Caco-2 (cell line): ENCODE data around the gene HYKK. TPM values are rescaled to one million over a fixed set of nuclear protein-coding genes. Genes with fewer than 3 reads are reported as not detected.
"Not testable (repeated sequence)": the region's sequence is repeated elsewhere in the genome, so short reads cannot be mapped to it uniquely, and the experiment has no call there.

ENCODE experiments used
- BruUV-seq: library from RNA; stranded (reverse); fragments of 400-500 nt; replicated peaks from 2 replicates; lab custom pipeline; 2021; lab: Mats Ljungman, UMichigan
- CTCF ChIA-PET: fragments of 300-600 bp; sonication (Branson Sonifier 250); formaldehyde crosslinking; loops from one replicate; lab custom pipeline; 2022; ENCODE audit warnings: antibody characterized with exemption; lab: Charles Lee
- POLR2A ChIA-PET: fragments of 300-600 bp; sonication (Branson Sonifier 250); formaldehyde crosslinking; loops from one replicate; lab custom pipeline; 2022; ENCODE audit warnings: antibody characterized with exemption; lab: Charles Lee
- DNase-seq, 2 experiments: peaks; one replicate each; pipeline versions ENCODE4 v3.0.0 to v3.0.0-alpha.2; 2020 to 2022
- H3K27me3 ChIP-seq: replicated peaks from 2 replicates; pipeline ENCODE4 v1.6.0; 2011; ENCODE audit warnings: low read length; ENCODE audit not compliant: control insufficient read depth, insufficient read depth
- H3K36me3 ChIP-seq: 2 replicates; pipeline ENCODE4 v1.5.1; 2011; ENCODE audit warnings: low read length; ENCODE audit not compliant: control insufficient read depth, insufficient read depth
- H3K4me1 ChIP-seq: fragments of 250-450 bp; sonication (Bioruptor Pico); 2 replicates; pipeline ENCODE4 v1.5.1; 2020; ENCODE audit warnings: mild to moderate bottlenecking
- H3K4me3 ChIP-seq: 2 replicates; pipeline ENCODE4 v1.5.1; 2011; ENCODE audit warnings: low read depth, mild to moderate bottlenecking, control low read depth, low read length
- H3K9me3 ChIP-seq: fragments of 250-450 bp; sonication (Bioruptor Pico); 2 replicates; pipeline ENCODE4 v1.5.1; 2020; ENCODE audit warnings: mild to moderate bottlenecking, moderate library complexity
- H3K27ac Mint-ChIP-seq: one replicate; pipeline ENCODE4 v1.8.0; 2022; ENCODE audit warnings: mixed read lengths; ENCODE audit not compliant: unreplicated experiment
- H3K27me3 Mint-ChIP-seq: one replicate; pipeline ENCODE4 v1.8.0; 2022; ENCODE audit warnings: mixed read lengths; ENCODE audit not compliant: insufficient read depth, unreplicated experiment
- H3K36me3 Mint-ChIP-seq: one replicate; pipeline ENCODE4 v1.8.0; 2022; ENCODE audit warnings: mild to moderate bottlenecking, mixed read lengths; ENCODE audit not compliant: insufficient read depth, unreplicated experiment
- H3K4me1 Mint-ChIP-seq: one replicate; pipeline ENCODE4 v1.8.0; 2022; ENCODE audit warnings: low read depth, mixed read lengths; ENCODE audit not compliant: unreplicated experiment
- H3K4me3 Mint-ChIP-seq: one replicate; pipeline ENCODE4 v1.8.0; 2022; ENCODE audit warnings: mild to moderate bottlenecking, moderate library complexity, mixed read lengths; ENCODE audit not compliant: unreplicated experiment
- H3K9me3 Mint-ChIP-seq: one replicate; pipeline ENCODE4 v1.8.0; 2022; ENCODE audit warnings: mixed read lengths; ENCODE audit not compliant: unreplicated experiment
- intact Hi-C: fragments of 100-400 bp; cut with micrococcal nuclease; formaldehyde crosslinking; loops from one replicate; pipeline ENCODE4 v1.10.0; 2022; ENCODE audit not compliant: unreplicated experiment
- total RNA-seq: library from RNA; stranded (reverse); gene quantifications from 2 replicates; pipeline ENCODE4 v1.2.3, GENCODE V29; 2022
- TF ChIP-seq, protein P1 (sequence below), 2 experiments: fragments of 200-600 bp in 1 of 2; IDR thresholded peaks; 1 replicate in 1 of 2; 2 replicates in 1 of 2; pipeline versions ENCODE4 v1.5.1 to v1.8.0; 2011 to 2022; ENCODE audit warnings: antibody characterized with exemption in 1 of 2, control low read depth in 1 of 2, inconsistent platforms in 1 of 2, low read depth in 1 of 2, low read length in 1 of 2, mild to moderate bottlenecking in 1 of 2, moderate library complexity in 1 of 2; ENCODE audit not compliant: insufficient read depth in 1 of 2, severe bottlenecking in 1 of 2, unreplicated experiment in 1 of 2

The HYKK gene
- total RNA-seq, 1 experiment from 2014 or later, result 6.5 TPM

DNA sequence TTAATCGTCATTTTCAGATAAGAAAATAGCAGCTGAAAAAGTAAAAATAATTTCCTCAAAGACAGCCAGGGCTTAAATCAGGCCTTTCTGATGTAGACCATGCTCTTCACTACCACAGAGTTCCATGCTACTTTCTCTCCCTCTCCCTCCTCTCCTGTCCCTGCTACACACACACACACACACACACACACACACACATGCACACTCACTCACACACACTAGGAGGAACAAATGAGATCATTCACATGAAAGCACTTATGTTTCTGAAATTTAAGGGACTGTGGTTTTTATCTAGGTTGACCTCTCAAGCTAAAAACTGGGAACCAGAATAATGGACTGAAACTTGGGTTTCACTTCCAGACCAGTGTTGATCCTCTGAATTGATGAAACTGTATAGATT lies 28.8 kb downstream of the HYKK start:
- Mint-ChIP-seq H3K27me3 (no peaks in the 10 kb centered on the region), H3K36me3 (peaks cover 13% of the 10 kb centered on the region), H3K9me3 (no peaks in the 10 kb centered on the region), H3K4me1 (peaks cover 7% of the 10 kb centered on the region), H3K4me3 (no peak overlapping the region), H3K27ac (no peak overlapping the region)
- Histone ChIP-seq H3K4me1 (no peaks in the 10 kb centered on the region), H3K9me3 (no peaks in the 10 kb centered on the region), H3K36me3 (no peaks in the 10 kb centered on the region), H3K27me3 (no peaks in the 10 kb centered on the region), H3K4me3 (no peak overlapping the region)
- DNase-seq, result no peak
- TF ChIP-seq, protein P1, sequence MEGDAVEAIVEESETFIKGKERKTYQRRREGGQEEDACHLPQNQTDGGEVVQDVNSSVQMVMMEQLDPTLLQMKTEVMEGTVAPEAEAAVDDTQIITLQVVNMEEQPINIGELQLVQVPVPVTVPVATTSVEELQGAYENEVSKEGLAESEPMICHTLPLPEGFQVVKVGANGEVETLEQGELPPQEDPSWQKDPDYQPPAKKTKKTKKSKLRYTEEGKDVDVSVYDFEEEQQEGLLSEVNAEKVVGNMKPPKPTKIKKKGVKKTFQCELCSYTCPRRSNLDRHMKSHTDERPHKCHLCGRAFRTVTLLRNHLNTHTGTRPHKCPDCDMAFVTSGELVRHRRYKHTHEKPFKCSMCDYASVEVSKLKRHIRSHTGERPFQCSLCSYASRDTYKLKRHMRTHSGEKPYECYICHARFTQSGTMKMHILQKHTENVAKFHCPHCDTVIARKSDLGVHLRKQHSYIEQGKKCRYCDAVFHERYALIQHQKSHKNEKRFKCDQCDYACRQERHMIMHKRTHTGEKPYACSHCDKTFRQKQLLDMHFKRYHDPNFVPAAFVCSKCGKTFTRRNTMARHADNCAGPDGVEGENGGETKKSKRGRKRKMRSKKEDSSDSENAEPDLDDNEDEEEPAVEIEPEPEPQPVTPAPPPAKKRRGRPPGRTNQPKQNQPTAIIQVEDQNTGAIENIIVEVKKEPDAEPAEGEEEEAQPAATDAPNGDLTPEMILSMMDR (IDR thresholded peaks at IDR 0.05; ENCODE audit: insufficient read depth in 1 of 2, low read depth in 1 of 2, low read length in 1 of 2, severe bottlenecking in 1 of 2, unreplicated experiment in 1 of 2), result no peak
- no TSS peak for BruUV-seq
- intact Hi-C loops, result no loop called here
- ChIA-PET POLR2A (no interaction called here), CTCF (no interaction called here)

DNA sequence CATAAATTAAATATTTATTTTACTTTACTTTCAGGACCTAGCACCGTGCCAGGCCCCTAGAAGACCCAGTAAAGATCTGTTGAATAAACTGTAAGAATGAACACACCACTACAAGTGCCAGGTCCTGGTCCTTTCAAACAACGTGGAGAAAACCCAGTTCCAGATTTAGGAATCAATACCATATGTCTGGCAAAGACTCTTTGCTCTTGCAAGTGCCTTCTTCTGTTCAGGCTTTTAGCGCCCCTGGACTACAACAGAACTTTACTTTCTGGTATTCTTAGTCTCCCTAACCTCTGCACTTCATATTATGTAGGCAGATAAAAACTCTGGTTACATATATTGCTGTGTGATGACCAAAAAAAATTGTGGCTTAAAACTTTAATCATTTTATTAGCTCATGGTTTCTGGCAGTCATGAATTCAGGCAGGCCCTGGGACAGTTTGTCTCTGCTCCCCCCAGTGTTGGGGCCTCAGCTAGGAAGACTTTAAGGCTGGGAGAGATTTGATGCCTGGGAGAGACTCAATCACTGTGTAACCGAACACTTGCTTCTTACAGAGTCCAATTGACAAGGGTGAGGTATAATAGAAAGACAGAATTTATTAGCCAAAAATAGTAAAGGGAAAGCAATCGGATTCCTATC lies 30.0 kb downstream of the HYKK start:
- no peak for DNase-seq
- Histone ChIP-seq H3K9me3 (no peaks in the 10 kb centered on the region), H3K36me3 (no peaks in the 10 kb centered on the region; the same call in 1 of the 2 replicates), H3K27me3 (no peaks in the 10 kb centered on the region), H3K4me1 (no peaks in the 10 kb centered on the region), H3K4me3 (no peak overlapping the region)
- BruUV-seq, result no TSS peak
- no peaks in the 10 kb centered on the region for H3K9me3 Mint-ChIP-seq
- intact Hi-C loops, result no loop called here
- ChIA-PET CTCF (no interaction called here), POLR2A (no interaction called here)
- H3K27ac Mint-ChIP-seq, result no peak overlapping the region
- H3K27me3 Mint-ChIP-seq, result no peaks in the 10 kb centered on the region
- H3K4me1 Mint-ChIP-seq, result peaks cover 14% of the 10 kb centered on the region
- TF ChIP-seq, protein P1 (IDR thresholded peaks at IDR 0.05; ENCODE audit: insufficient read depth in 1 of 2, low read depth in 1 of 2, low read length in 1 of 2, severe bottlenecking in 1 of 2, unreplicated experiment in 1 of 2), result no peak
- H3K4me3 Mint-ChIP-seq, result no peak overlapping the region
- peaks cover 16% of the 10 kb centered on the region for H3K36me3 Mint-ChIP-seq

DNA sequence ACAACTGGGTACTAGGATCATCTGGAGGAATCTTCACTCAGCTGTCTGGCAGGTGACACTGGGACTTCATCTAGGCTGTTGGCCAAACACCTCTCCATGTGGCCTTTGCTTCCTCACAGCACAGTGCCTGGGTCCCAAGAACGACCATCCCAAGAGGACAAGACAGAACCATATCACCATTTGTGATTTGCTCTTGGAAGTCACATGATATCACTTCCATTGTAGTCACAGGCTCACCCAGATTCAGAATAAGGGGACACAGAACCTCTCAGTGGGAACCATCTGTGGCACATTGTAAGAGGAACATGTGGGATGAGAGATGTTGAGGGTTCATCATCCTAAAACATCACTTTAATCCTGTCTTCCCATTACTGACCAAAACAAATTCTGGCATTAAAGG lies 31.0 kb downstream of the HYKK start:
- CTCF ChIA-PET, result no interaction called here
- peaks cover 21% of the 10 kb centered on the region for H3K36me3 Mint-ChIP-seq
- H3K27me3 Mint-ChIP-seq, result no peaks in the 10 kb centered on the region
- H3K4me3 Mint-ChIP-seq, result no peak overlapping the region
- TF ChIP-seq, protein P1 (IDR thresholded peaks at IDR 0.05; ENCODE audit: insufficient read depth in 1 of 2, low read depth in 1 of 2, low read length in 1 of 2, severe bottlenecking in 1 of 2, unreplicated experiment in 1 of 2), result no peak
- no peaks in the 10 kb centered on the region for H3K9me3 Mint-ChIP-seq
- no peak overlapping the region for H3K27ac Mint-ChIP-seq
- POLR2A ChIA-PET, result no interaction called here
- Histone ChIP-seq H3K9me3 (no peaks in the 10 kb centered on the region), H3K4me1 (no peaks in the 10 kb centered on the region), H3K4me3 (no peak overlapping the region), H3K36me3 (peaks cover 3% of the 10 kb centered on the region; the same call in 1 of the 2 replicates), H3K27me3 (no peaks in the 10 kb centered on the region)
- DNase-seq, result no peak
- intact Hi-C loops, result no loop called here
- peaks cover 14% of the 10 kb centered on the region for H3K4me1 Mint-ChIP-seq
- no TSS peak for BruUV-seq

DNA sequence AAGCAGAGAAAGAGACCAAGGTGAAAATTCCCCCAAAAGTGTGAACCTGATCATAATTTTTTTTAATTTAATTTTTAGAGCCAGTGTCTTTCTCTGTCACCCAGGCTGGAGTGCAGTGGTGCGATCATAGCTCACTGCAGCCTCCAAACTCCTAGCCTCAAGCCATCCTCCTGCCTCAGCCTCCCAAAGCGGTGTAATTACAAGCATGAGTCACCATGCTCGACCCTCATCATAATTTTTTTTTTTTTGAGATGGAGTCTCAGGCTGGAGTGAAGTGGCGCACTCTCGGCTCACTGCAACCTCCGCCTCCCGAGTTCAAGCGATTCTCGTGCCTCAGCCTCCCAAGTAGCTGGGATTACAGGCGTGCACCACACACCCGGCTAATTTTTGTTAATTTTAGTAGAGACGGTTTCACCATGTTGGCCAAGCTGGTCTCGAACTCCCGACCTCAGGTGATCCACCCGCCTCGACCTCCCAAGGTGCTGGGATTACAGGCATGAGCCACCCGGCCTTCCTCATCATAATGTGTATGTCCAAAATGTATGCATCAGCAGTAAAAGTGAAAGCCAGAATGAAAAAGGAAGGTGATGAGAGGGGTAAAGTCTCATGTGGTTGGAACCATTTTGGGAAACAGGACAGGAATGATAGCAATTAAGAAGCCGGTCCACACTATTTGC lies 32.2 kb downstream of the HYKK start:
- CTCF ChIA-PET, result interaction anchor here (0.7 to 1.4 kb wide), 2 partner anchors 9 to 32 kb away, joined by 4 read pairs; partner anchors contain the start of gene HYKK

More for the DNA sequence above, 32.2 kb downstream of the HYKK start:
- DNase-seq, H3K9me3 Mint-ChIP-seq, H3K9me3 ChIP-seq, H3K27me3 ChIP-seq, H3K36me3 ChIP-seq, H3K27me3 Mint-ChIP-seq, H3K4me1 ChIP-seq: not testable (repeated sequence)
- intact Hi-C loops, result loop anchor here (1.0 kb wide), 1 partner anchor 32 kb away; the partner anchor contains the start of gene HYKK
- H3K4me3 ChIP-seq, result peak overlapping the region; percentile 75
- Mint-ChIP-seq H3K4me1 (peaks cover 14% of the 10 kb centered on the region), H3K4me3 (peak overlapping the region; percentile 91), H3K36me3 (peaks cover 21% of the 10 kb centered on the region), H3K27ac (peak overlapping the region; percentile 96)
- POLR2A ChIA-PET, result interaction anchor here (0.6 to 1.2 kb wide), 6 partner anchors 13 to 295 kb away, joined by 3 to 12 read pairs (median 3); partner anchors contain the start of genes CHRNA5 and SKIC8
- TSS peak; percentile 84 for BruUV-seq
